MM.1S (cell line): ENCODE data around the gene AP2A1.

Experiments
- DNase-seq: peaks from one replicate; pipeline ENCODE4 v3.0.0-alpha.2; 2015
- H2AFZ ChIP-seq: fragments of 300-600 bp; sonication (generic); 2 replicates; pipeline ENCODE4 v1.6.0; 2016; ENCODE audit warnings: antibody characterized with exemption, low read length
- H3F3A ChIP-seq: fragments of 300-600 bp; sonication (generic); 2 replicates; pipeline ENCODE4 v1.6.1; 2016; ENCODE audit warnings: mild to moderate bottlenecking, antibody characterized with exemption, low read length, moderate library complexity, mixed read lengths; ENCODE audit not compliant: insufficient read depth
- H3K27ac ChIP-seq: fragments of 300-600 bp; sonication (generic); 2 replicates; pipeline ENCODE4 v1.5.1; 2016; ENCODE audit warnings: mild to moderate bottlenecking, low read length
- H3K27me3 ChIP-seq: fragments of 300-600 bp; sonication (generic); replicated peaks from 2 replicates; pipeline ENCODE4 v1.6.0; 2016; ENCODE audit warnings: low read length; ENCODE audit not compliant: insufficient read depth
- H3K36me3 ChIP-seq: fragments of 300-600 bp; sonication (generic); replicated peaks from 2 replicates; pipeline ENCODE4 v1.6.1; 2016; ENCODE audit warnings: mild to moderate bottlenecking, low read length, mixed read lengths; ENCODE audit not compliant: insufficient read depth
- H3K4me1 ChIP-seq: fragments of 300-600 bp; sonication (generic); 2 replicates; pipeline ENCODE4 v1.6.1; 2016; ENCODE audit warnings: low read length, mixed read lengths
- H3K4me2 ChIP-seq: fragments of 300-600 bp; sonication (generic); 2 replicates; pipeline ENCODE4 v1.6.0; 2016; ENCODE audit warnings: low read depth, low read length
- H3K4me3 ChIP-seq: fragments of 300-600 bp; sonication (generic); 2 replicates; pipeline ENCODE4 v1.5.1; 2016; ENCODE audit warnings: low read length, mixed read lengths
- H3K79me2 ChIP-seq: fragments of 300-600 bp; sonication (generic); 2 replicates; pipeline ENCODE4 v1.6.1; 2016; ENCODE audit warnings: mixed run types, low read length, mixed read lengths
- H3K9ac ChIP-seq: fragments of 300-600 bp; sonication (generic); 2 replicates; pipeline ENCODE4 v1.6.1; 2016; ENCODE audit warnings: low read length, mixed read lengths
- H3K9me2 ChIP-seq: fragments of 300-600 bp; sonication (generic); replicated peaks from 2 replicates; pipeline ENCODE4 v1.6.1; 2016; ENCODE audit warnings: mild to moderate bottlenecking, low read length, mixed read lengths; ENCODE audit not compliant: insufficient read depth
- H3K9me3 ChIP-seq: fragments of 300-600 bp; sonication (generic); replicated peaks from 2 replicates; pipeline ENCODE4 v1.6.1; 2016; ENCODE audit warnings: mild to moderate bottlenecking, low read length, mixed read lengths; ENCODE audit not compliant: insufficient read depth
- H4K20me1 ChIP-seq: fragments of 300-600 bp; sonication (generic); 2 replicates; pipeline ENCODE4 v1.6.1; 2016; ENCODE audit warnings: mild to moderate bottlenecking, low read length, moderate library complexity, mixed read lengths; ENCODE audit not compliant: insufficient read depth
- EZH2 ChIP-seq: fragments of 300-600 bp; sonication (generic); optimal IDR thresholded peaks from 2 replicates; pipeline ENCODE3; 2017; ENCODE audit warnings: low read depth, mild to moderate bottlenecking, antibody characterized with exemption, low read length, mixed read lengths
- EZH2phosphoT487 ChIP-seq: fragments of 300-600 bp; sonication (generic); IDR thresholded peaks from 2 replicates; pipeline ENCODE4 v1.6.1; 2018; ENCODE audit warnings: antibody characterized with exemption, low read length
- TF ChIP-seq, protein P1 (sequence below): fragments of 300-600 bp; sonication (generic); IDR thresholded peaks from 2 replicates; pipeline ENCODE4 v1.5.1; 2016; ENCODE audit warnings: antibody characterized with exemption, low read length, mixed read lengths

Gene AP2A1

DNA sequence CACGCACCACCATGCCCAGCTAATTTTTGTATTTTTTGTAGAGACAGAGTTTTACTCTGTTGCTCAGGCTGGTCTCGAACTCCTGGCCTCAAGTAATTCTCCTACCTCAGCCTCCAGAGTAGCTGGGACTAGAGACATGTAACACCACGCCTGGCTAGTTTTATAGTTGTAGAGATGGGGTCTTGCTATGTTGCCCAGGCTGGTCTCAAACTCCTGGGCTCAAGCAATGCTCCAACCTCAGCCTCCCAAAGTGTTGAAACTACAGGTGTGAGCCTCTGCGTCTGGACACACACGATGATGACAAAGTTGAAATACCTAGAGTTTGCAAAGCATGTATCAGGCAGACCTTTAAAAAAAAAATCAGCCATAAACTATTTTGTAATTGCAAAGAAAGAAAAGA lies 79.6 kb downstream of the AP2A1 start:
- H3K79me2 ChIP-seq: 0 out of 2 replicates have a peak, but pooled peaks cover 3% of the 10 kb centered on the region
- peaks cover 3% of the 10 kb centered on the region; the same call in 1 of the 2 replicates for H3K4me1 ChIP-seq
- no peaks in the 10 kb centered on the region for H3F3A ChIP-seq
- no peaks in the 10 kb centered on the region for H4K20me1 ChIP-seq
- H3K27ac ChIP-seq: no peak overlapping the region
- TF ChIP-seq EZH2 (no peak), EZH2phosphoT487 (no peak)
- TF ChIP-seq, protein P1, sequence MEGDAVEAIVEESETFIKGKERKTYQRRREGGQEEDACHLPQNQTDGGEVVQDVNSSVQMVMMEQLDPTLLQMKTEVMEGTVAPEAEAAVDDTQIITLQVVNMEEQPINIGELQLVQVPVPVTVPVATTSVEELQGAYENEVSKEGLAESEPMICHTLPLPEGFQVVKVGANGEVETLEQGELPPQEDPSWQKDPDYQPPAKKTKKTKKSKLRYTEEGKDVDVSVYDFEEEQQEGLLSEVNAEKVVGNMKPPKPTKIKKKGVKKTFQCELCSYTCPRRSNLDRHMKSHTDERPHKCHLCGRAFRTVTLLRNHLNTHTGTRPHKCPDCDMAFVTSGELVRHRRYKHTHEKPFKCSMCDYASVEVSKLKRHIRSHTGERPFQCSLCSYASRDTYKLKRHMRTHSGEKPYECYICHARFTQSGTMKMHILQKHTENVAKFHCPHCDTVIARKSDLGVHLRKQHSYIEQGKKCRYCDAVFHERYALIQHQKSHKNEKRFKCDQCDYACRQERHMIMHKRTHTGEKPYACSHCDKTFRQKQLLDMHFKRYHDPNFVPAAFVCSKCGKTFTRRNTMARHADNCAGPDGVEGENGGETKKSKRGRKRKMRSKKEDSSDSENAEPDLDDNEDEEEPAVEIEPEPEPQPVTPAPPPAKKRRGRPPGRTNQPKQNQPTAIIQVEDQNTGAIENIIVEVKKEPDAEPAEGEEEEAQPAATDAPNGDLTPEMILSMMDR: no peak
- H3K9me2 ChIP-seq: no peaks in the 10 kb centered on the region
- no peaks in the 10 kb centered on the region for H3K9me3 ChIP-seq
- H3K4me3 ChIP-seq: no peak overlapping the region
- H3K9ac ChIP-seq: no peak overlapping the region
- no peaks in the 10 kb centered on the region for H3K27me3 ChIP-seq
- H3K4me2 ChIP-seq: no peak overlapping the region
- H2AFZ ChIP-seq: no peak overlapping the region
- DNase-seq: no peak
- H3K36me3 ChIP-seq: no peaks in the 10 kb centered on the region

DNA sequence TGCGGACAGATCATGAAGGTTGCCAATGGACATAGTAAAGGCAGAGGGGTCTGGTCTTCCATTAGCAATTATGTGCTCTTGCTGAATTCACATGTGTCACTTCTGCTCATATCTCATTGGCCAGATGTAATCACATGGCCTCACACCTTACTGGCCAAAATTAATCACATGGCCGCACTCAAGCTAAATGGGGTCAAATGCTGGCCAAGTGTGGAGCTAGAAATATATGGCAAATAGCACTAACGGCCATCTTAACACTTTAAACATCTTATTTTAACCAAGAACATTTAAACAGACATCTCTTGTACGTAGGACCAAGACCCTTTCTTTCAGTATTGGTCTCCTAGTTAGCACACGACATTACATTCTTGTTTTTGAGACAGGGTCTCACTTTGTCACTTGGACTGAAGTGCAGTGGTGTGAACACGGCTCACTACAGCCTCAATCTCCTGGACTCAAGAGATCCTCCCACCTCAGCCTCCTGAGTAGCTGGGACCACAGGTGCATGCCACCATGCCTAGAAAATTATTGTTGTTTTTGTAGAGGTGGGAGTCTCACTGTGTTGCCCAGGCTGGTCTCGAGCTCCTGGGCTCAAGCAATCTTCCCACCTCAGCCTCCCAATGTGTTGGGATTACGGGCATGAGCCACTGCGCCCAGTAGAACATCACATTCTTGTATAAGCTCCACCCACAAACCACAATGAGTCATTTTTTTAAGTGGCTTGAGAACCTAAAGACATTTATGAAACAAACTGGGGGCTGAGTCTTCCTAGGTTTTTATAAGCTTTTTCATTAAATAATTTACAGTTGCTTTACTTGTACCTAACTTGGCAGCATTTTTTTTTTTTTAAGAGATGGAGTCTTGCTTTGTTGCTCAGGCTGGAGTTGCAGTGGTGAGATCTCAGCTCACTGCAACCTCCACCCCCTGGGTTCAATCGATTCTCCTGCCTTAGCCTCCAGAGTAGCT lies 81.2 kb downstream of the AP2A1 start:
- no peaks in the 10 kb centered on the region for H3K9me3 ChIP-seq
- H3K4me2 ChIP-seq: no peak overlapping the region
- peaks cover 17% of the 10 kb centered on the region for H3K79me2 ChIP-seq
- no peak overlapping the region for H3K4me3 ChIP-seq
- no peak overlapping the region for H2AFZ ChIP-seq
- H3K9me2 ChIP-seq: no peaks in the 10 kb centered on the region
- H3K27ac ChIP-seq: no peak overlapping the region
- peaks cover 15% of the 10 kb centered on the region for H3K4me1 ChIP-seq
- no peak overlapping the region for H3K9ac ChIP-seq
- H3K36me3 ChIP-seq: no peaks in the 10 kb centered on the region
- no peak for TF ChIP-seq EZH2phosphoT487
- TF ChIP-seq, protein P1: no peak
- TF ChIP-seq EZH2: no peak
- no peaks in the 10 kb centered on the region for H3K27me3 ChIP-seq
- peaks cover 12% of the 10 kb centered on the region for H3F3A ChIP-seq
- no peak for DNase-seq
- no peaks in the 10 kb centered on the region; the same call in 1 of the 2 replicates for H4K20me1 ChIP-seq

DNA sequence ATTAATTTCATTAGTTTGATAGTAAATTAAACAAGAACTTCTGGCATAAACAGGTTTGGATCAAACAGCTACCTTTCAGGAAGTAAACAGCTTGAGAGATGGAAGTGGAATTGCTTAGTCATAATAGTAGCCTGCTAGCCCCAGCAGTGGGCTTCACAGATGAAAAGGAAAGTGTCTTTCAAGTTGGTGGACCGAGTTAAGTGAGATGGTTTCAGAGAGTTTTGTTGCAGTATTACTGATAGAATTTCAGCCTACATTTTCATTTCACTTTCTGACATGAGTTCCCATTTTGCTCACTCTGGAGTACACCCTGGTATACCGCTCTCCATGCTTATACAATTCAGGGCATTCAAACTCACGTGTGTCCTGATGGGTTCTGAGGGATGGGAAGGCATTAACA lies 82.1 kb downstream of the AP2A1 start:
- Histone ChIP-seq H3K9me2 (no peaks in the 10 kb centered on the region), H3K4me1 (peaks cover 15% of the 10 kb centered on the region), H3K79me2 (peaks cover 27% of the 10 kb centered on the region), H3K4me2 (no peak overlapping the region), H2AFZ (no peak overlapping the region), H4K20me1 (no peaks in the 10 kb centered on the region; the same call in 1 of the 2 replicates), H3K27me3 (no peaks in the 10 kb centered on the region), H3K27ac (no peak overlapping the region), H3K9me3 (no peaks in the 10 kb centered on the region), H3K9ac (no peak overlapping the region), H3K36me3 (no peaks in the 10 kb centered on the region), H3F3A (peaks cover 12% of the 10 kb centered on the region), H3K4me3 (no peak overlapping the region)
- TF ChIP-seq EZH2phosphoT487: no peak
- TF ChIP-seq EZH2: no peak
- TF ChIP-seq, protein P1: no peak
- DNase-seq: no peak
